Measurements from ENCODE around the gene PLAC1.

DNA sequence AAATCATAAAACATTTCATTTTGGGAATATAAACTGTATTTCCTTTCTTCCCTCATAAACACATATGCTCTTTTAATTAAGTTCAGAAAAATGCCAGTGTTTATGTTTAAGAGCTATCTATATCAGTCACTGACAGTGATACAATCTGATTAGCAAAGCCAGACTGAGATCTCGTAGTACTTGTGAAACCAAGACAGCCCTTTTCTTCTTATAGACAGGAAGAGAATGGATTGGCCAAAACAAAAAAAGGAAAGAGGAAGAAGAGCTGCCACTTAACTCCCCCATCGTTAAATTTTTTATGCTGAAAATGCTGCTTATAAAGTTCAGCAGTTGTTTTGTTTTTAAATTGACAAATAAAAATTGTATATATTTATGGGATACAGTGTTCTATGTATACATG lies 87.4 kb downstream of the PLAC1 start:
- TF ChIP-seq, protein P1, sequence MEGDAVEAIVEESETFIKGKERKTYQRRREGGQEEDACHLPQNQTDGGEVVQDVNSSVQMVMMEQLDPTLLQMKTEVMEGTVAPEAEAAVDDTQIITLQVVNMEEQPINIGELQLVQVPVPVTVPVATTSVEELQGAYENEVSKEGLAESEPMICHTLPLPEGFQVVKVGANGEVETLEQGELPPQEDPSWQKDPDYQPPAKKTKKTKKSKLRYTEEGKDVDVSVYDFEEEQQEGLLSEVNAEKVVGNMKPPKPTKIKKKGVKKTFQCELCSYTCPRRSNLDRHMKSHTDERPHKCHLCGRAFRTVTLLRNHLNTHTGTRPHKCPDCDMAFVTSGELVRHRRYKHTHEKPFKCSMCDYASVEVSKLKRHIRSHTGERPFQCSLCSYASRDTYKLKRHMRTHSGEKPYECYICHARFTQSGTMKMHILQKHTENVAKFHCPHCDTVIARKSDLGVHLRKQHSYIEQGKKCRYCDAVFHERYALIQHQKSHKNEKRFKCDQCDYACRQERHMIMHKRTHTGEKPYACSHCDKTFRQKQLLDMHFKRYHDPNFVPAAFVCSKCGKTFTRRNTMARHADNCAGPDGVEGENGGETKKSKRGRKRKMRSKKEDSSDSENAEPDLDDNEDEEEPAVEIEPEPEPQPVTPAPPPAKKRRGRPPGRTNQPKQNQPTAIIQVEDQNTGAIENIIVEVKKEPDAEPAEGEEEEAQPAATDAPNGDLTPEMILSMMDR (IDR thresholded peaks at IDR 0.05; ENCODE audit: poor library complexity, severe bottlenecking): no peak
- TF ChIP-seq EP300 (conservative IDR thresholded peaks at IDR 0.05; ENCODE audit: poor library complexity, severe bottlenecking) (no peak), TAF1 (IDR thresholded peaks at IDR 0.05; ENCODE audit: low read depth) (no peak), SMC3 (conservative IDR thresholded peaks at IDR 0.05; ENCODE audit: poor library complexity) (no peak), MXI1 (conservative IDR thresholded peaks at IDR 0.05; ENCODE audit: poor library complexity, severe bottlenecking) (no peak), RAD21 (conservative IDR thresholded peaks at IDR 0.05) (no peak), EZH2 (IDR thresholded peaks at IDR 0.05; ENCODE audit: borderline replicate concordance, insufficient read depth, low read length, poor library complexity, severe bottlenecking) (no peak)
- TF ChIP-seq, protein P2, sequence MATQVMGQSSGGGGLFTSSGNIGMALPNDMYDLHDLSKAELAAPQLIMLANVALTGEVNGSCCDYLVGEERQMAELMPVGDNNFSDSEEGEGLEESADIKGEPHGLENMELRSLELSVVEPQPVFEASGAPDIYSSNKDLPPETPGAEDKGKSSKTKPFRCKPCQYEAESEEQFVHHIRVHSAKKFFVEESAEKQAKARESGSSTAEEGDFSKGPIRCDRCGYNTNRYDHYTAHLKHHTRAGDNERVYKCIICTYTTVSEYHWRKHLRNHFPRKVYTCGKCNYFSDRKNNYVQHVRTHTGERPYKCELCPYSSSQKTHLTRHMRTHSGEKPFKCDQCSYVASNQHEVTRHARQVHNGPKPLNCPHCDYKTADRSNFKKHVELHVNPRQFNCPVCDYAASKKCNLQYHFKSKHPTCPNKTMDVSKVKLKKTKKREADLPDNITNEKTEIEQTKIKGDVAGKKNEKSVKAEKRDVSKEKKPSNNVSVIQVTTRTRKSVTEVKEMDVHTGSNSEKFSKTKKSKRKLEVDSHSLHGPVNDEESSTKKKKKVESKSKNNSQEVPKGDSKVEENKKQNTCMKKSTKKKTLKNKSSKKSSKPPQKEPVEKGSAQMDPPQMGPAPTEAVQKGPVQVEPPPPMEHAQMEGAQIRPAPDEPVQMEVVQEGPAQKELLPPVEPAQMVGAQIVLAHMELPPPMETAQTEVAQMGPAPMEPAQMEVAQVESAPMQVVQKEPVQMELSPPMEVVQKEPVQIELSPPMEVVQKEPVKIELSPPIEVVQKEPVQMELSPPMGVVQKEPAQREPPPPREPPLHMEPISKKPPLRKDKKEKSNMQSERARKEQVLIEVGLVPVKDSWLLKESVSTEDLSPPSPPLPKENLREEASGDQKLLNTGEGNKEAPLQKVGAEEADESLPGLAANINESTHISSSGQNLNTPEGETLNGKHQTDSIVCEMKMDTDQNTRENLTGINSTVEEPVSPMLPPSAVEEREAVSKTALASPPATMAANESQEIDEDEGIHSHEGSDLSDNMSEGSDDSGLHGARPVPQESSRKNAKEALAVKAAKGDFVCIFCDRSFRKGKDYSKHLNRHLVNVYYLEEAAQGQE (IDR thresholded peaks at IDR 0.05; ENCODE audit: borderline replicate concordance): no peak
